ENCODE data around the gene NMNAT2.

GRCh38 chr1:183272390-183272848, 145.8 kb downstream of the NMNAT2 start:
- no peak for TF ChIP-seq CTCF (conservative IDR thresholded peaks at IDR 0.05; ENCODE audit: low read depth, low read length)
- TF ChIP-seq EZH2 (IDR thresholded peaks at IDR 0.05; ENCODE audit: borderline replicate concordance, low read depth, low read length, poor library complexity, severe bottlenecking) = no peak
